Kidney epithelial cell (primary cell): ENCODE results near the gene APBA1. TPM values are rescaled to one million over a fixed set of nuclear protein-coding genes. Genes with fewer than 3 reads are reported as not detected.

Experiments
- DNase-seq: peaks from one replicate; pipeline ENCODE4 v3.0.0-alpha.2; 2010; ENCODE audit warnings: low read depth
- H3K27me3 ChIP-seq: 2 replicates; pipeline ENCODE4 v1.6.0; 2011; ENCODE audit warnings: low read length; ENCODE audit not compliant: control insufficient read depth, insufficient read depth
- H3K36me3 ChIP-seq: 2 replicates; pipeline ENCODE4 v1.5.1; 2011; ENCODE audit warnings: low read length; ENCODE audit not compliant: control insufficient read depth, insufficient read depth
- H3K4me3 ChIP-seq: 2 replicates; pipeline ENCODE4 v1.5.1; 2011; ENCODE audit warnings: low read depth, mild to moderate bottlenecking, control low read depth, low read length
- total RNA-seq: library from RNA; depleted of rRNA; stranded (reverse); fragments of >200 nt; gene quantifications from 2 replicates; pipeline ENCODE4 v1.2.3, GENCODE V29; 2015
- TF ChIP-seq, protein P1 (sequence below): IDR thresholded peaks from 2 replicates; pipeline ENCODE4 v1.5.1; 2011; ENCODE audit warnings: mild to moderate bottlenecking, moderate library complexity, low read length, control low read depth, inconsistent platforms; ENCODE audit not compliant: insufficient read depth, poor library complexity, severe bottlenecking

APBA1 gene
- total RNA-seq, 1 donor from 2014 or later: 1.1 TPM

DNA sequence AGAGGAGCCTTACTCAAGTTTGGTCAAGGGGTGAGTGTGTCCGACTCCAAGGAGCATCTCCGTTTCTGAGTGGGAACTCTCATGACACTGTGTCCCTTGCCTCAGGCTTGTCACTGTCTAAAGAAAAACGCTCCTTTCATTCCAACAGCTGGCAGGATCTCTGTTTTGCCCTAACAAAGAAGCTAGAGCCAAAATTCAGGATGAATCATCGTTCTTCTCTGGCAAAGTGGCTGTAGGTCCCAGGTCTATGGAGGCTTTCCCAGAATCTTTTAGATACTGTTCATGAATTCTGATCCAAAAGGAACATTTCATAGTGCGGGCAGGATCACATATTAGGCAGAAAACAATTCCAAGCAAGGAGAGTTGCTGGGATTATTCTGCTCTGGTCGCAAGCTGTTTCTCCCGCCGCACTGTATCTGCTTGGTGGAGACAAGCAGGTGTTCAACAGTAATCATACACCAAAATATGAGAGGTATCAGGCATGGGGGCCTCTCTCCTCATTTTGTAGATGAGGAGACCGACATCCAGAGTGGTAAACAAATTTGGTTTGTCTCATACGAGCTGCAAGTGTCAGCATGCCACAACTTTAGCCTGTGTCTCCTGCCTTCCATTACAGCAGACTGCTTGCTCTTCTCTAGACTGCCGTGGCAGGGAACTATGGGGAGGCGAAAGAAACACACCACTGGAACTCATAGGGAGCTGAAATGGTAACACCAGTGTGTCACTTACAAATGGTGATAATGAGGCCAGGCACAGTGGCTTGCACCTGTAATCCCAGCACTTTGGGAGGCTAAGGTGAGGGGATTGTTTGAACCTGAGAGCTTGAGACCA is 274.6 kb downstream of the APBA1 start:
- H3K4me3 ChIP-seq: no peak overlapping the region
- no peaks in the 10 kb centered on the region for H3K36me3 ChIP-seq
- TF ChIP-seq, protein P1, sequence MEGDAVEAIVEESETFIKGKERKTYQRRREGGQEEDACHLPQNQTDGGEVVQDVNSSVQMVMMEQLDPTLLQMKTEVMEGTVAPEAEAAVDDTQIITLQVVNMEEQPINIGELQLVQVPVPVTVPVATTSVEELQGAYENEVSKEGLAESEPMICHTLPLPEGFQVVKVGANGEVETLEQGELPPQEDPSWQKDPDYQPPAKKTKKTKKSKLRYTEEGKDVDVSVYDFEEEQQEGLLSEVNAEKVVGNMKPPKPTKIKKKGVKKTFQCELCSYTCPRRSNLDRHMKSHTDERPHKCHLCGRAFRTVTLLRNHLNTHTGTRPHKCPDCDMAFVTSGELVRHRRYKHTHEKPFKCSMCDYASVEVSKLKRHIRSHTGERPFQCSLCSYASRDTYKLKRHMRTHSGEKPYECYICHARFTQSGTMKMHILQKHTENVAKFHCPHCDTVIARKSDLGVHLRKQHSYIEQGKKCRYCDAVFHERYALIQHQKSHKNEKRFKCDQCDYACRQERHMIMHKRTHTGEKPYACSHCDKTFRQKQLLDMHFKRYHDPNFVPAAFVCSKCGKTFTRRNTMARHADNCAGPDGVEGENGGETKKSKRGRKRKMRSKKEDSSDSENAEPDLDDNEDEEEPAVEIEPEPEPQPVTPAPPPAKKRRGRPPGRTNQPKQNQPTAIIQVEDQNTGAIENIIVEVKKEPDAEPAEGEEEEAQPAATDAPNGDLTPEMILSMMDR: no peak
- no peaks in the 10 kb centered on the region for H3K27me3 ChIP-seq
- DNase-seq: no peak

DNA sequence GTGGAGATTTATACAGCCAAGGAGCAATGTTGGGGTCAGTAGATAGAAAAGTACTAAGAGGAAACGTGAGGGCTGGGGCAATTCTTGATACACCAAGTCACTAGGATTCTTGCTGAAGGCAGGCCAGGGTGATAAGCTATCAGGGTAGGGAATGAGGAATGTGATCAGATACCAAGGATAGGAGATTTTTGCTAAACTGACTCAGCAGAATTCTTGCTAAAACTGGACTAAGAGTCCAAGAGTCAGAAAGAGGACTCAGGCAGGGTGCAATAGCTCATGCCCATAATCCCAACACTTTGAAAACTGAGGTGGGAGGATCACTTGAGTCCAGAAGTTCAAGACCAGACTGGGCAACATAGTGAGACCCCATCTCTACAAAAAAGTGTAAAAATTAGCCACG is 275.4 kb downstream of the APBA1 start:
- H3K4me3 ChIP-seq: no peak overlapping the region
- H3K27me3 ChIP-seq: no peaks in the 10 kb centered on the region
- no peak for DNase-seq
- H3K36me3 ChIP-seq: no peaks in the 10 kb centered on the region
- TF ChIP-seq, protein P1: no peak

DNA sequence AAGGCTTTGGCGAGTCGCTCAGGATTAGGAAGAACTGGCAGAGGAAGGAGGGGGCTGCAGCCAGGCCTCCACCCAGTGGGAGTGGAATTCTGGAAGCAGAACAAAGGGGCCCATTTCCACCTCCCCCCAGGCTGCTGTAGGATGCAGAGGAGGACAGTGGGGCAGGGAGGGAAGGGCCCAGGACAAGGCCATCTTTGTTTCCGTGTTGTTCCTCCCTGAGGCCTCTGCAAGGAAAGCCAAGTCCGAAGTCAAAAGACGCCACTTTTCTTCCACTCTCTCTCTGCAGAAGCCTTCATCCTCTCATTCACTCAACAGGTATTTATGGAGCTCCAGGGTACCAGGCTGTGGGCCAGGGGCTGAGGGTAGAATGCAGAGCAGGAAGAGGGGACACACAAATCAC is 276.5 kb downstream of the APBA1 start:
- H3K36me3 ChIP-seq: no peaks in the 10 kb centered on the region
- TF ChIP-seq, protein P1: no peak
- H3K4me3 ChIP-seq: no peak overlapping the region
- DNase-seq: no peak
- H3K27me3 ChIP-seq: no peaks in the 10 kb centered on the region

DNA sequence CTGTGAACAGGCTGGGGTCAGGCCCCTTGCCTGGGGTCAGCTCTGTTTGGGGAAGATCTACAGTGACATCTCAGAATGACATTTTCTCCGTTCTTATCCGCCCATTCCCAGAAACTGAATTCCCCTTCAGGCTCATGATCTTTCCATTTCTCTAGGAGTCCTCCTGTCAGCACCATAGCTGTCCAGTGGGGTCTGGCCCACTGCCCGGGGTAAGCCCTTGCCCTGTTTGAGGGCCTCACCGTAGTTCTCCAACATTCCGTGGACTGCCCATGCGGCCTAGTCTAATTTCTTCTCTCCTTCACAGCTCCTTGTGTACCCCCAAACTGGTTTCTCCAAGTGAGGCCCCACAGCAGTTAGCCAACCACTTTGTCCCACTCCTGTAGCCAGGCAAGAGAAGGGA is 278.7 kb downstream of the APBA1 start:
- no peak for DNase-seq
- H3K36me3 ChIP-seq: no peaks in the 10 kb centered on the region
- TF ChIP-seq, protein P1: no peak
- no peaks in the 10 kb centered on the region for H3K27me3 ChIP-seq
- H3K4me3 ChIP-seq: no peak overlapping the region

DNA sequence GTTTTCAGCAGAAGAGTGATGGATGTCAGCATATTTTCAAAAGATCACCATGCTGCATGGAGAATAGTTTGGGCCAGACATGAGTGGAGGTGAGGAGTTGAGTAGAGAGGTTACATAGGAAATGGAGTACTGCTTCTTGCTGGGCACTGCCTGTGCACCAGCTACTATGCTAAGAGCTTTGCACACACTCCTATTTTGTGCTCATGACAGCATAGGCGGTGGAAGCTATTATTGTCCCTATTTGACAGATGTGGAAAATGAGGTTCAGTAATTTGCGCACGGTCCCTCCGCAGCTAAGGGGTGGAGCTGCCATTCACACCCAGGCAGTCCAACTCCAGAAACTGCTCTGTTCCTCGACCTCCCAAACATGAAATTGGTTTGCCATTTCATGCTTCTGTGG is 279.3 kb downstream of the APBA1 start:
- H3K36me3 ChIP-seq: no peaks in the 10 kb centered on the region
- no peak overlapping the region for H3K4me3 ChIP-seq
- H3K27me3 ChIP-seq: no peaks in the 10 kb centered on the region
- TF ChIP-seq, protein P1: no peak
- no peak for DNase-seq

DNA sequence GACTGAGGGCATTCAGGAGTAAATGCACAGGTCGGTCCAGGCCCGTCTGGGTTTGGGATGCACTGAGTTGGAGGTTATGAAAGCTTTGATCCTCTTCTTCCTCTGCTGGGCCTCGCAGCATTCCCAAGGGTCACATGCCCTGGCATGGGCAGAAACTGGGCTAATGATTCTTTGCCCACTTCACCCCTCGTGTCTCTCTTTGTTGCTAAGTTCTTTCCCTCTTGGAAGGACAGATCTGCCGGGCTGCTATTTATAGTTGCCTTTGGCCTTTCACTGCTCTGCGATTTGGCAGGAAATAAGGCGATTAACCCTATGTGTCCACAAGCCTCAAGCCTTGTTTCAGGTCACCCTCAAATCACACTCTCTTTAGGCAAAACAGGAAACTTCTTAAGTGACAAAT is 280.2 kb downstream of the APBA1 start:
- TF ChIP-seq, protein P1: no peak
- no peaks in the 10 kb centered on the region for H3K27me3 ChIP-seq
- H3K36me3 ChIP-seq: no peaks in the 10 kb centered on the region
- no peak overlapping the region for H3K4me3 ChIP-seq
- DNase-seq: no peak
